ENCODE results near the gene SUPT4H1. TPM values are rescaled to one million over a fixed set of nuclear protein-coding genes. Genes with fewer than 3 reads are reported as not detected.
A peak's percentile ranks its signal among the peaks of the same experiment; 100 is the strongest.

Gene SUPT4H1
- total and polyA plus RNA-seq, 9 of the 15 experiments (the other 6 are each of a cell fraction or from before 2014, with no cell fraction given) = 62.1 to 320 (median 117) TPM

- Histone ChIP-seq H3K9ac (ENCODE audit: insufficient read depth in 1 of 2, low read depth in 2 of 2, low read length in 2 of 2) (peak overlapping the region in 1 of 2 experiments; percentile 8; a peak in 1 of 4 replicates), H3K79me2 (ENCODE audit: control insufficient read depth, insufficient read depth, low read length) (no peaks in the 10 kb centered on the region), H3K4me2 (ENCODE audit: insufficient read depth, low read length) (peak overlapping the region; percentile 17; the same call in 1 of the 2 replicates), H4K20me1 (replicated peaks; ENCODE audit: control insufficient read depth, insufficient read depth, low read length) (no peaks in the 10 kb centered on the region), H3K9me1 (ENCODE audit: control insufficient read depth, insufficient read depth, low read length) (peaks cover 3% of the 10 kb centered on the region), H3K4me3 (no peak overlapping the region), H3K27me3 (ENCODE audit: control insufficient read depth in 2 of 2, insufficient read depth in 2 of 2, low read length in 2 of 2) (no peaks in the 10 kb centered on the region), H3K4me1 (replicated peaks in 1 of 2; ENCODE audit: control insufficient read depth in 2 of 2, insufficient read depth in 2 of 2, low read length in 2 of 2) (peaks cover 34 to 44% of the 10 kb centered on the region in 2 experiments), H2AFZ (ENCODE audit: low read depth, low read length) (no peak overlapping the region), H3K9me3 (replicated peaks; ENCODE audit: control insufficient read depth, insufficient read depth, low read depth, low read length) (no peaks in the 10 kb centered on the region), H3K36me3 (ENCODE audit: control insufficient read depth, insufficient read depth, low read length) (no peaks in the 10 kb centered on the region), H3K27ac (ENCODE audit: extremely low read depth, low read depth, low read length) (no peak overlapping the region)
- ChIA-PET POLR2A (interaction anchor here (0.6 to 4.4 kb wide), 10 partner anchors 9 to 915 kb away, joined by 3 to 23 read pairs (median 4); no protein-coding TSS in a partner anchor), CTCF (ENCODE audit: low intra/inter-chr PET ratio) (no interaction called here)
- in situ Hi-C loops (cut with MboI) = no loop called here
- FAIRE-seq (peak; percentile 78), ATAC-seq (peak; percentile 25; the same call in 2 of the 3 replicates), DNase-seq (ENCODE audit: extremely low read depth in 1 of 4, low spot score in 3 of 4) (peak; percentile 40 to 71 (median 54))
- BruUV-seq (replicated peaks) = no TSS peak
- 30% methylated on average over 3 of the region's 3 CpGs for WGBS (ENCODE audit: insufficient coverage, low coverage, missing lambda C conversion rate)
- intact Hi-C loops (cut with micrococcal nuclease) = loop anchor here (1.0 kb wide), 1 partner anchor 38 kb away; no protein-coding TSS in a partner anchor
- no peak; the same call in 1 of the 2 replicates for TF ChIP-seq ZNF766 (CRISPR knock-in tag; conservative IDR thresholded peaks at IDR 0.05)
- no peak for TF ChIP-seq GTF3C2 (IDR thresholded peaks at IDR 0.05; ENCODE audit: borderline replicate concordance, extremely low read depth, insufficient read length)
- no peak for TF ChIP-seq DDX20 (tag; IDR thresholded peaks at IDR 0.05; ENCODE audit: low read depth)
- TF ChIP-seq, protein P1, sequence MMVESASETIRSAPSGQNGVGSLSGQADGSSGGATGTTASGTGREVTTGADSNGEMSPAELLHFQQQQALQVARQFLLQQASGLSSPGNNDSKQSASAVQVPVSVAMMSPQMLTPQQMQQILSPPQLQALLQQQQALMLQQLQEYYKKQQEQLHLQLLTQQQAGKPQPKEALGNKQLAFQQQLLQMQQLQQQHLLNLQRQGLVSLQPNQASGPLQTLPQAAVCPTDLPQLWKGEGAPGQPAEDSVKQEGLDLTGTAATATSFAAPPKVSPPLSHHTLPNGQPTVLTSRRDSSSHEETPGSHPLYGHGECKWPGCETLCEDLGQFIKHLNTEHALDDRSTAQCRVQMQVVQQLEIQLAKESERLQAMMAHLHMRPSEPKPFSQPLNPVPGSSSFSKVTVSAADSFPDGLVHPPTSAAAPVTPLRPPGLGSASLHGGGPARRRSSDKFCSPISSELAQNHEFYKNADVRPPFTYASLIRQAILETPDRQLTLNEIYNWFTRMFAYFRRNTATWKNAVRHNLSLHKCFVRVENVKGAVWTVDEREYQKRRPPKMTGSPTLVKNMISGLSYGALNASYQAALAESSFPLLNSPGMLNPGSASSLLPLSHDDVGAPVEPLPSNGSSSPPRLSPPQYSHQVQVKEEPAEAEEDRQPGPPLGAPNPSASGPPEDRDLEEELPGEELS (CRISPR knock-in tag; IDR thresholded peaks at IDR 0.05; ENCODE audit: borderline replicate concordance) = 0 out of 2 replicates have a peak, but pooled peaks have one; percentile 35
- no peak for TF ChIP-seq RUNX1 (IDR thresholded peaks at IDR 0.05; ENCODE audit: low read depth)
- no peak for TF ChIP-seq FOXK2 (conservative IDR thresholded peaks at IDR 0.05 in 1 of 2, IDR thresholded peaks at IDR 0.05 in 1 of 2; ENCODE audit: low read depth in 2 of 2)
- no peak for TF ChIP-seq PURB (CRISPR knock-in tag; IDR thresholded peaks at IDR 0.05; ENCODE audit: low read depth)
- no peak for TF ChIP-seq SUPT5H (IDR thresholded peaks at IDR 0.05)
- no peak for TF ChIP-seq ZNF583 (CRISPR knock-in tag; IDR thresholded peaks at IDR 0.05)
- no peak for TF ChIP-seq DIDO1 (tag; IDR thresholded peaks at IDR 0.05; ENCODE audit: low read depth)
- no peak for TF ChIP-seq MCM5 (IDR thresholded peaks at IDR 0.05; ENCODE audit: low read depth)
- no peak for TF ChIP-seq ARID3B (CRISPR knock-in tag; IDR thresholded peaks at IDR 0.05; ENCODE audit: borderline replicate concordance)
These were observed 15.5 kb upstream of the SUPT4H1 start for GRCh38 chr17:58367461-58367860.
